Cerebellar cortex (tissue), 1 donor: Measurements from ENCODE around the gene DEPDC7.

ENCODE experiments used
- DNase-seq: peaks from one replicate; pipeline ENCODE4 v3.0.0-alpha.2; 2015; ENCODE audit warnings: low spot score

Gene DEPDC7

GRCh38 chr11:33060271-33060670 lies 44.6 kb downstream of the DEPDC7 start:
- no peak for DNase-seq

GRCh38 chr11:33062137-33062536 lies 46.5 kb downstream of the DEPDC7 start:
- DNase-seq, result no peak

- no peak for DNase-seq
Observed at GRCh38 chr11:33063326-33063881, 47.7 kb downstream of the DEPDC7 start.

- DNase-seq, result no peak
Observed at GRCh38 chr11:33064033-33064825, 48.6 kb downstream of the DEPDC7 start.

GRCh38 chr11:33064866-33065265 lies 49.2 kb downstream of the DEPDC7 start:
- DNase-seq, result no peak

- peak; percentile 64 for DNase-seq
Observed at GRCh38 chr11:33065445-33066178, 49.9 kb downstream of the DEPDC7 start.

- no peak for DNase-seq
Observed at GRCh38 chr11:33067294-33067693, 51.6 kb downstream of the DEPDC7 start.

- no peak for DNase-seq
Observed at GRCh38 chr11:33068611-33069340, 53.1 kb downstream of the DEPDC7 start.

- DNase-seq, result no peak
Observed at GRCh38 chr11:33072465-33072864, 56.8 kb downstream of the DEPDC7 start.
